ENCODE results near the gene AMPD1. TPM values are rescaled to one million over a fixed set of nuclear protein-coding genes. Genes with fewer than 3 reads are reported as not detected.

AMPD1 gene
- total and polyA plus RNA-seq, 8 donors: 0.47 TPM; not detected in 7

- Histone ChIP-seq H3K4me3 (peak overlapping the region; percentile 60 to 86 (median 71)), H3K9me3 (no peaks in the 10 kb centered on the region), H3K27ac (peak overlapping the region; percentile 66 to 85 (median 76)), H3K36me3 (no peaks in the 10 kb centered on the region), H3K4me1 (peaks cover 0 to 8% (median 0%) of the 10 kb centered on the region in 3 donors), H3K27me3 (no peaks in the 10 kb centered on the region)
- peak in 1 of 4 donors; percentile 19 for TF ChIP-seq CTCF (IDR thresholded peaks at IDR 0.05)
- ATAC-seq: peak; percentile 96 to 99 (median 98)
- WGBS, 2 donors: 2 to 3% methylated on average over 43 to 45 of the region's 45 CpGs
- no peak for FAIRE-seq
- intact Hi-C loops (cut with DNase I): no loop called here
- peak; percentile 95 to 96 (median 96) for DNase-seq
These were observed 25.0 kb downstream of the AMPD1 start for GRCh38 chr1:114670083-114671010.

GRCh38 chr1:114669562-114670082 lies 25.7 kb downstream of the AMPD1 start, which contains the start of gene DENND2C:
TSS of gene DENND2C (minus strand) at chr1:114670049. CDS start at chr1:114625984, 44,065 bp downstream.
- intact Hi-C loops (cut with DNase I): no loop called here

GRCh38 chr1:114668784-114669561 lies 26.4 kb downstream of the AMPD1 start:
- Histone ChIP-seq H3K4me3 (peak overlapping the region; percentile 60 to 86 (median 71)), H3K27ac (peak overlapping the region; percentile 66 to 85 (median 76)), H3K9me3 (no peaks in the 10 kb centered on the region), H3K27me3 (no peaks in the 10 kb centered on the region), H3K4me1 (peaks cover 0 to 8% (median 0%) of the 10 kb centered on the region in 3 donors), H3K36me3 (no peaks in the 10 kb centered on the region)
- intact Hi-C loops (cut with DNase I): no loop called here
- ATAC-seq (peak; percentile 14 to 40 (median 20)), DNase-seq (peak in 2 of 6 donors; percentile 14 to 15), FAIRE-seq (no peak)
- no peak for TF ChIP-seq CTCF (IDR thresholded peaks at IDR 0.05)
- 15 to 16% methylated on average over 13 of the region's 13 CpGs for WGBS, 2 donors

More at GRCh38 chr1:114669562-114670082, 25.7 kb downstream of the AMPD1 start, which contains the start of gene DENND2C:
- H3K9me3 ChIP-seq: no peaks in the 10 kb centered on the region
- H3K27me3 ChIP-seq: no peaks in the 10 kb centered on the region
- ATAC-seq (peak; percentile 55 to 69 (median 64)), FAIRE-seq (no peak), DNase-seq (no peak)
- no peaks in the 10 kb centered on the region for H3K36me3 ChIP-seq
- no peak for TF ChIP-seq CTCF (IDR thresholded peaks at IDR 0.05)
- peak within 1 kb of the TSS; percentile 60 to 86 (median 71) for H3K4me3 ChIP-seq
- H3K4me1 ChIP-seq: peaks cover 0 to 8% (median 0%) of the 10 kb centered on the region in 3 donors
- peak within 1 kb of the TSS; percentile 66 to 85 (median 76) for H3K27ac ChIP-seq
- 0 to 1% methylated on average over 40 to 50 of the region's 50 CpGs for WGBS, 2 donors

GRCh38 chr1:114668373-114668772 lies 27.0 kb downstream of the AMPD1 start:
- Histone ChIP-seq H3K27me3 (no peaks in the 10 kb centered on the region), H3K36me3 (no peaks in the 10 kb centered on the region), H3K9me3 (no peaks in the 10 kb centered on the region), H3K4me1 (peaks cover 0 to 8% (median 0%) of the 10 kb centered on the region in 3 donors), H3K4me3 (peak overlapping the region in 1 of 4 donors; percentile 86), H3K27ac (peak overlapping the region in 1 of 4 donors; percentile 18)
- FAIRE-seq (no peak), DNase-seq (no peak), ATAC-seq (no peak)
- 62 to 73% methylated on average over 4 of the region's 4 CpGs for WGBS, 2 donors
- intact Hi-C loops (cut with DNase I): no loop called here
- no peak for TF ChIP-seq CTCF (IDR thresholded peaks at IDR 0.05)
